Skeletal muscle satellite cell (primary cell): Measurements from ENCODE around the gene ZNF521.

Experiments used
- H3K27me3 ChIP-seq: 2 replicates; pipeline ENCODE4 v1.7.0; 2013; ENCODE audit warnings: low read length; ENCODE audit not compliant: control insufficient read depth, insufficient read depth
- H3K36me3 ChIP-seq: 2 replicates; pipeline ENCODE4 v1.7.0; 2013; ENCODE audit warnings: mild to moderate bottlenecking, control low read depth, low read length; ENCODE audit not compliant: insufficient read depth
- H3K4me1 ChIP-seq: 2 replicates; pipeline ENCODE4 v1.7.0; 2013; ENCODE audit warnings: low read length; ENCODE audit not compliant: control insufficient read depth, insufficient read depth
- H3K4me2 ChIP-seq: 2 replicates; pipeline ENCODE4 v1.7.0; 2013; ENCODE audit warnings: mild to moderate bottlenecking, low read length
- H3K4me3 ChIP-seq: 2 replicates; pipeline ENCODE4 v1.7.0; 2013; ENCODE audit warnings: low read length
- H3K9ac ChIP-seq: 2 replicates; pipeline ENCODE4 v1.7.0; 2013; ENCODE audit warnings: mild to moderate bottlenecking, low read depth, low read length, moderate library complexity
- H3K9me3 ChIP-seq: replicated peaks from 2 replicates; pipeline ENCODE4 v1.7.0; 2013; ENCODE audit warnings: mild to moderate bottlenecking, control low read depth, low read length

ZNF521 gene

DNA sequence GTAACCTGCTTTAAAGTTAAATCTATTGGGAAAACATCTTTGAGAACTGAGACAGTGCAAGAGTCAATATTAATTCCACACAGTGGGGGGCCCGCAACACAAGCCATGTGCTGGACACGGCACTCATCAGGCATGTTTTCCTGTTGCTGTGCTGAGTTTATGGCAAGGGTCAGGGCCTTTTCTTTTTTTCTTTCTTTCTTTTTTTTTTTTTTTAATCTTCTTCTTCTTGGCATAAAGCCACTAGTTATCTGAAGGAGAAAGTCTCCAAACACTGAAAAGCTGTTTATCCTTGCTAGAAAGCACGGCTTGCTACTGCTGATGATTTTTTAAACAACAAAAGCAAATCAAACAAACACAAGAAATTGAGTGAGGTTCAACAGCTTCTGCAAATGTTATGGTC is 252.1 kb downstream of the ZNF521 start:
- no peaks in the 10 kb centered on the region for H3K9me3 ChIP-seq
- H3K36me3 ChIP-seq, result no peaks in the 10 kb centered on the region
- H3K4me3 ChIP-seq, result no peak overlapping the region
- H3K4me1 ChIP-seq, result peaks cover 18% of the 10 kb centered on the region
- H3K27me3 ChIP-seq, result no peaks in the 10 kb centered on the region
- H3K4me2 ChIP-seq, result no peak overlapping the region
- H3K9ac ChIP-seq, result no peak overlapping the region

DNA sequence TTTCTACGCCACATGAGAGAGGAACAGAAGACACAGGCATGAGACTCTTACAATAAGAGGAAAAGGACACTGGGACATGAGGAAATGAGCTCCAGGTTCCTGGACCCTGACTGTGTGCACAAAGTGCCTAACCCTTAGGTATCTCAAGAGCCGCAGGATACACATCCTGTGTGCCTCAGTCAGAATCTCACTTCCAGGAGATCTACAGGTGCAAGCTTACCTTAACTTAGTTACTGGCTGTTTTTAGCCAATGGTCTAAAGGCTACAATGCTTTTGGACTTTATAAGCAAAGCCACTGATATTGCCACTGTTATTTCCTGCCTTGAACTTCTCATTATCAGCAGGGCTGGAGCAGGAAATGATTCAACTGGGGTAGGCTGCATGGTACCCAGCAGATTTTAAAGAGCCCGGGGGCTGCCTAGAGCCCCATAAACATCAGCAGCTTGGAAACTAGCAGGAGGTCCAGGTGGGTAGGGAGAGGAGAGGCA is 254.4 kb downstream of the ZNF521 start:
- no peak overlapping the region for H3K4me2 ChIP-seq
- no peaks in the 10 kb centered on the region for H3K9me3 ChIP-seq
- no peaks in the 10 kb centered on the region for H3K36me3 ChIP-seq
- peaks cover 18% of the 10 kb centered on the region for H3K4me1 ChIP-seq
- H3K4me3 ChIP-seq, result no peak overlapping the region
- no peak overlapping the region for H3K9ac ChIP-seq
- no peaks in the 10 kb centered on the region for H3K27me3 ChIP-seq

DNA sequence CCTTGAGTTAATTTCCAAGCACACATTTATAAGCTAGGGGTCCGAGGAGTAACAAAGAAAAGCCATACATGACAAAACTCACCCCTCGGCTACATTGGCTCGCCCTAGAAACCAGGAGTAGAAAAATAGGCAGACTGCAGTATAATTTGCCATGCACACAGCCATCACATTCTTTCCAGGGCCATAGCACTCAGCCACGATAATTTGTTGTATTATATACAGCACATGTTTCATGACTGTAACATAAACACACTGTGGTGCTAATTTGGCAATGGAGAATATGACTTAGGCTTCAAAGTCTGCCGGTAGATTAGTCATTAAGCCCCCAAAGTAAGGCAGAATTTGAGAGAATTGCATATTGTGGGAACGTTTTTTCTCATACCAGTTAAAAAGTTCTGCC is 254.9 kb downstream of the ZNF521 start:
- Histone ChIP-seq H3K4me2 (no peak overlapping the region), H3K9ac (no peak overlapping the region)

DNA sequence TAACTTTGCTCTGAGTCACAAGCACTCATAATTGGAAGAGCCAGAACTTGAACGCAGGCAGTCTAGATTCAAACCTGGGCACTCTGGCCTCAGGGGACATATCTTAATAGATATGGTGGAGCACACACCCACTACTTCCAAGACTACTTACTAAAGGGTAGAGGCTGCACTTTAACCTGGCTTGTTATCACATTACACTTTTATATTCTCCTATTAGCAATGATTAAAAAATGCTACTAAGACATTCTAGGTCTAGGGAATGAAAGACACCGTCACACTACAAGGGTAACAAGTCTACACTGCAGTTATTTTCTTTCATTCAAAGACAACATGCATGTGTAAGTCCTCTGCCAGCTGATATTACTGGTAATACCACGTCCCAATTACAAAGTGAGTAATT is 258.8 kb downstream of the ZNF521 start:
- H3K4me3 ChIP-seq, result no peak overlapping the region
- H3K36me3 ChIP-seq, result no peaks in the 10 kb centered on the region
- peaks cover 7% of the 10 kb centered on the region for H3K4me1 ChIP-seq
- no peaks in the 10 kb centered on the region for H3K27me3 ChIP-seq
- H3K4me2 ChIP-seq, result no peak overlapping the region
- H3K9me3 ChIP-seq, result no peaks in the 10 kb centered on the region
- no peak overlapping the region for H3K9ac ChIP-seq

More for the DNA sequence above, 254.9 kb downstream of the ZNF521 start:
- H3K4me3 ChIP-seq, result no peak overlapping the region
- no peaks in the 10 kb centered on the region for H3K27me3 ChIP-seq
- no peaks in the 10 kb centered on the region for H3K9me3 ChIP-seq
- H3K36me3 ChIP-seq, result no peaks in the 10 kb centered on the region
- peaks cover 18% of the 10 kb centered on the region for H3K4me1 ChIP-seq

DNA sequence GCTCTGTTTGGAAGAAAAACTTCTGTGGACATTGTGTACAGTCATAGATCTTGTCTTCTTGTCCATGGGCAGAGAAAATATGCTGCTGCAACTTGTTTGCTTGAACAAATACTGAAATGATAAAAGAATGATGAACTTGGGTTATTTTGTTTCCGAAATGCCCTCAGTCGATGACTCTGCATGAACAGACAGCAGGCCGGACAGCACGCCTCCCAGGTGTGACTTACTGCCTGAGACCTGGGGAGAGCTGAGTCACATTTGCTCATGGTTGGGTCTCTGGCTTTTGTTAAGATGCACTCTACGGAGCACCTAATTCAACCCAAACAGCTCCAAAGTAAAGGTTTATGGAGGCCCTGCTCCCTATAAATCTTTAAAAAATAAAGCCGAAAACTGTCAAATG is 262.5 kb downstream of the ZNF521 start:
- Histone ChIP-seq H3K4me3 (no peak overlapping the region), H3K9me3 (no peaks in the 10 kb centered on the region), H3K36me3 (no peaks in the 10 kb centered on the region), H3K9ac (no peak overlapping the region), H3K4me1 (no peaks in the 10 kb centered on the region), H3K27me3 (no peaks in the 10 kb centered on the region), H3K4me2 (no peak overlapping the region)

DNA sequence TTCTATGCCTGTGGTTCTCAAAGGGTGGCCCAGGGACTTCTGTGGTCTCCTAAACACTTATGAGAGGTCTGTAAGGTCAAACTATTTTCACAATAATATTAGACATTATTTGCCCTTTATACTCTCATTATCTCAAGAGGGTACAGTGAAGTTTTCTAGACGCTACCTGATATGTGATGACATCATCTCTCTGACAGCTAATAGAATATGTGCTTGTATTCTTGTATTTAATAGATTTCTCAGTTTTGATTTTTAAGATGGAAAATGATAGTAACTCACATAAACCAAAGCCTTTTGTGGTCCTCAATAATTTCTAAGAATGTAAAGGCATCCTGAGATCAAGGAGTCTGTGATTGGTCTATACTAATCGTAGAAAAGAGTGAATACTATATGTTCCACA is 265.1 kb downstream of the ZNF521 start:
- no peak overlapping the region for H3K4me3 ChIP-seq
- no peak overlapping the region for H3K4me2 ChIP-seq
- H3K36me3 ChIP-seq, result no peaks in the 10 kb centered on the region
- H3K27me3 ChIP-seq, result no peaks in the 10 kb centered on the region
- H3K9ac ChIP-seq, result no peak overlapping the region
- no peaks in the 10 kb centered on the region for H3K4me1 ChIP-seq
- no peaks in the 10 kb centered on the region for H3K9me3 ChIP-seq

DNA sequence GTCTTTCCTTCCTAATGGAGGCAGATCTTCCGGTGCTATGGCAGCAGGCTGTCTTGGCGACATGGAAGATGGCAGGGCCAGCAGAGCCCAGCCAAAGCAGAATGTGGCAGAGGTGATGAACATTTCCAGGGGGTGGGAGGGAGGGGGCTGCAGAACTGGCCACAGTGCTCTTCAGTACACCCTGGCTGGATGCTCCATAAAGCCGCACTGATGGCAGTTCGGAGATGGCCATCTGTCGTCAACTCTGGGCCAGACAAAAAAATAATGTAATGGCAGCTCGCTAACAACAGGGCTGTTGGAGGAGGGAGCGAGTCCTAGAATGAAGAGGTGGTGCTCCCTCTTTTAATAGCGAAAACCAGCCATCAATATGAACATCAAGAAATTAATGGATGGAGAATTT is 271.0 kb downstream of the ZNF521 start:
- H3K9ac ChIP-seq, result no peak overlapping the region
- H3K4me2 ChIP-seq, result no peak overlapping the region
- H3K9me3 ChIP-seq, result no peaks in the 10 kb centered on the region
- H3K4me3 ChIP-seq, result no peak overlapping the region
- H3K36me3 ChIP-seq, result no peaks in the 10 kb centered on the region
- no peaks in the 10 kb centered on the region for H3K27me3 ChIP-seq
- no peaks in the 10 kb centered on the region for H3K4me1 ChIP-seq

DNA sequence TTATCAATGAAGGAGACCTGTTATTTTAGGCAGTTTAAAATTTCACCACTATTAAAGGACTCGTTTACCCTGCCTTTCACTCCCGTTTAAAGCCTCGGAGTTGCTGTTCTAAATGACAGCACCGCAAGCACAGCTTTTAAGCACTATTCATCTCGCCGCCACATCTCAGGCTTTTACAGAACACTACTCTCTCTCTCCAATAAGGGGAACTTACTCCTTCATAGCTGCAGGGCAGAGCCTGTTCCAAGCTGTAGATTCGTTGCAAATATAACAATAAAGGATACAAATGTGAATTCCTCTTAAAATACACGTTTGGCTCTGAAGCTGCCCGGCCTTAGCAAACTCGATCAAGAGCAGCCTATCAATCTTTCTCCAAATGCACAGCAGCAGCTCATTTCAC is 271.8 kb downstream of the ZNF521 start:
- H3K4me1 ChIP-seq, result no peaks in the 10 kb centered on the region
- no peaks in the 10 kb centered on the region for H3K36me3 ChIP-seq
- no peaks in the 10 kb centered on the region for H3K27me3 ChIP-seq
- no peaks in the 10 kb centered on the region for H3K9me3 ChIP-seq
- H3K4me2 ChIP-seq, result no peak overlapping the region
- H3K4me3 ChIP-seq, result no peak overlapping the region
- H3K9ac ChIP-seq, result no peak overlapping the region

DNA sequence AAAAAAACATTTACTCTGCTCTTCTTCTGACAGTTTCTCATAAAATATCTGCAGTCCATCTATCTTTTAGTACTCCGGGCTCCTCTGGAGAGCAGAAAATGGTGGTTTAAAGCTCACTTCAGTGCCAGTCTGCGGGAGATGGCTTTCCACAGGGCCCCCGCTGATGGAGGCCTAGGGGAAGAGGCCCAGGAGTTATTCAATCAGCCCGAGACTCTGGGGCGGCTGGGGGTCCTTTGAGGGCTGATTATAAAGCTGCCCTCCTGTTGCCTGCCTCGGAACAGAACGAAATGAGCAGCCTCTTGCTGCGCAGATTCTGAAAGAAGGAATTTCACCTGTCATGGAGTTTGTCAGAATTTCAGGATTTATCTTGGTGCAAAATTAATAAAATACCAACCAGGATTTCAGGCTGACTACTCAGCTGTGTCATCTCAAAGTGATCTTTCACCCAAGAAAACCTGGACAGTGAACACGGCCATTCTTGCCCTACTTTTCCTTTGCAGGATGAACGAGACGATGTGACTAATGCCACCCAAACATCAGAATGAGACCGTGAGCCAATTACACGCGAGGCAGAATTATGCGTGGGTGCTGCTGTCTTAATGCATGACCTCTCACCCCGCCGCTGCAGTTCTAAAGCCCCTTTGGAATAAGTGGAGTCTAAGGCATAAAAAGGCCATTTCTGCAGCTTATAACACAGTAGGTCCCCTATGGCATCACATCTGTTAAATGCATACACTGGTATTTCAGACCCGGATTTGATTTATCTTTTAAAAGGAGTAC is 273.8 kb downstream of the ZNF521 start:
- Histone ChIP-seq H3K9ac (no peak overlapping the region), H3K4me1 (no peaks in the 10 kb centered on the region), H3K36me3 (no peaks in the 10 kb centered on the region), H3K27me3 (no peaks in the 10 kb centered on the region), H3K9me3 (no peaks in the 10 kb centered on the region), H3K4me3 (no peak overlapping the region), H3K4me2 (no peak overlapping the region)

DNA sequence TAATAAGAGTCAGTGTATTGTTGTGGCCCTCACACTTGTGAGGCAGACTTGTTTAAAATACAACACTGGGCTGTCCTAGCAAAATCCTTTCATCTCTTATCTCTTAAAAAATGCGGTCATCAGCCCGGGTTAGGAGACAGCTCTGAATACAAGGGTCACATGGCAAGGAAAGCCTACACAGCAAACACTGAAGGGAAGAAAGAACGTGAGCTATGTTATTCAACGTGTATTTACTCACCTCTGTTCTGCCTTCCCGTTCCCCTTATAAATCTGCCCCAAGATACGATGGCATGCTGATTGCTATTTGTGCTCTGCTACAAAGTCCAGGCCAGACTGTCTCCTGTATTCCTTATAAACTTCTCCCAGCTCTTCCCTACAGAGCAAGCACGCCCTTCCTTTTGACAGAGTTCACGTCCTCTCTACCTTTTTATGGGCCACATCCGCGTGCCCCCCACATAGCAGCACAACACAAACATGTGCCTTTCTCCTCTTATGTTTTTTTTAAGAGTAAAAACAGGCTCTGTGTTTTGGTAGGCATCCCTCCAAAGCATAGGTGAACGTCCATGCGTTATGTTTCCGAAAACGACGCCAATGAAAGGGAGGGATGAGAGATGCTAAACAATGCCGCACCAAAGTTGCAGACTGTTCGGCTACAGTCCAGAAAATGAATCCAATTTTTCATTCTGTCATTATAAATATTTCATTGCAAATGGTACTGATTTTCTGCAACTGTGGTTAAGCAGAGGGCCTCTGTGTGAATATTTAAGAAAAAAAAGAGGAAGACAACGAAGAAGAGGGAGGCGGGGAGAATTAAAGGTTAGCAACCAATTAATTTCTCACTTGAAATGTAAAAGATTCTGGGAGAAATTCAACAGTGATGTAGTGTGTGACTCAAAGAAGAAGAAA is 274.7 kb downstream of the ZNF521 start:
- H3K9ac ChIP-seq, result no peak overlapping the region
- no peaks in the 10 kb centered on the region for H3K9me3 ChIP-seq
- H3K36me3 ChIP-seq, result no peaks in the 10 kb centered on the region
- H3K27me3 ChIP-seq, result no peaks in the 10 kb centered on the region
- no peak overlapping the region for H3K4me2 ChIP-seq
- no peak overlapping the region for H3K4me3 ChIP-seq
- no peaks in the 10 kb centered on the region for H3K4me1 ChIP-seq

DNA sequence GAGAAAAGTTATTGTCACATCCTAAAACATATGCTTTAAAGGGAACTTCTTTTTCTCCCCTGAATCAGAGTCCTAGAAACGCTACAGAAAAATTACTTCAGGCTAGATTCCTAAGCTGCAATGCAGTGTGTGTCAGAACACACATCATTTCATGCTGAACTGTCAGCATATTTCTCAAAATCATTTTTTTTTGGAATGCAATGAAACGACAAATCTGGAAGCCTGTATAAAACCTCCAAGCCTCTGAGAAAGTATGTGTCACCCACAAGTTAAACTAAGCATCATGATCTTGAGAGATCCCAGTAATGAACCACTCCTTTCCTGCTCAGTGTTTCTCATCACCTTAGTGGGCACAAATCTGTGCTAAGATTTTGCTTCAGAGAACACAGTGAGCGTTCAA is 276.2 kb downstream of the ZNF521 start:
- Histone ChIP-seq H3K9me3 (no peaks in the 10 kb centered on the region), H3K27me3 (no peaks in the 10 kb centered on the region), H3K36me3 (no peaks in the 10 kb centered on the region), H3K9ac (no peak overlapping the region), H3K4me1 (no peaks in the 10 kb centered on the region), H3K4me3 (no peak overlapping the region), H3K4me2 (no peak overlapping the region)
